Dermis microvascular lymphatic vessel endothelial cell (primary cell): ENCODE measurements around the gene TIAM2. TPM values are rescaled to one million over a fixed set of nuclear protein-coding genes. Genes with fewer than 3 reads are reported as not detected.
"Not testable (repeated sequence)": the region's sequence is repeated elsewhere in the genome, so short reads cannot be mapped to it uniquely, and the experiment has no call there.

Experiments used
- DNase-seq, 2 donors: peaks; one replicate each; pipeline versions ENCODE4 v3.0.0 to v3.0.0-alpha.2; 2010; ENCODE audit warnings: low read depth in 2 of 2
- total RNA-seq: library from RNA; depleted of rRNA; stranded (reverse); fragments of >200 nt; gene quantifications from 2 replicates; pipeline ENCODE4 v1.2.1, GENCODE V29; 2014

Gene TIAM2
- total RNA-seq, 1 donor from 2014 or later, result 12.8 TPM

- DNase-seq, result peak; percentile 47 to 58
These were observed 163.1 kb downstream of the TIAM2 start for GRCh38 chr6:155158030-155158843.

GRCh38 chr6:155162682-155163081, 167.6 kb downstream of the TIAM2 start:
- peak in 1 of 2 donors; percentile 26 for DNase-seq

GRCh38 chr6:155163601-155164000, 168.5 kb downstream of the TIAM2 start:
- DNase-seq, result no peak

GRCh38 chr6:155165029-155165710, 170.1 kb downstream of the TIAM2 start:
- DNase-seq, result no peak

GRCh38 chr6:155170519-155170918, 175.4 kb downstream of the TIAM2 start:
- no peak for DNase-seq

- DNase-seq, result peak; percentile 75 to 95
These were observed 176.1 kb downstream of the TIAM2 start for GRCh38 chr6:155171109-155171746.

- DNase-seq, result peak in 1 of 2 donors; percentile 70
These were observed 176.8 kb downstream of the TIAM2 start for GRCh38 chr6:155171747-155172449.

- no peak for DNase-seq
These were observed 178.4 kb downstream of the TIAM2 start for GRCh38 chr6:155173488-155173887.

GRCh38 chr6:155174576-155175211, 179.6 kb downstream of the TIAM2 start:
- peak; percentile 86 to 90 for DNase-seq

- peak in 1 of 2 donors; percentile 82 for DNase-seq
These were observed 182.3 kb downstream of the TIAM2 start for GRCh38 chr6:155177363-155177961.

- peak in 1 of 2 donors; percentile 36 for DNase-seq
These were observed 186.4 kb downstream of the TIAM2 start for GRCh38 chr6:155181498-155181897.

- DNase-seq, result no peak
These were observed 187.0 kb downstream of the TIAM2 start for GRCh38 chr6:155182103-155182502.

- no peak for DNase-seq
These were observed 188.0 kb downstream of the TIAM2 start for GRCh38 chr6:155183095-155183494.

GRCh38 chr6:155185041-155185440, 189.9 kb downstream of the TIAM2 start:
- not testable (repeated sequence) for DNase-seq

GRCh38 chr6:155185544-155185943, 190.4 kb downstream of the TIAM2 start:
- peak in 1 of 2 donors; percentile 48 for DNase-seq

GRCh38 chr6:155186052-155186658, 191.0 kb downstream of the TIAM2 start:
- DNase-seq, result peak in 1 of 2 donors; percentile 41

- DNase-seq, result no peak
These were observed 192.0 kb downstream of the TIAM2 start for GRCh38 chr6:155187106-155187505.

- peak; percentile 89 to 94 for DNase-seq
These were observed 193.0 kb downstream of the TIAM2 start for GRCh38 chr6:155187994-155188706.

- DNase-seq, result peak; percentile 97 to 99
These were observed 193.8 kb downstream of the TIAM2 start for GRCh38 chr6:155188707-155189496.
